Suprapubic skin (tissue), 4 donors: Measurements from ENCODE around the gene SLC17A5. TPM values are rescaled to one million over a fixed set of nuclear protein-coding genes. Genes with fewer than 3 reads are reported as not detected.

Source experiments
- DNase-seq, 2 donors: peaks; one replicate each; pipeline ENCODE4 v3.0.0-alpha.2; 2019; ENCODE audit warnings: low spot score in 2 of 2
- H3K27ac ChIP-seq: fragments of 200-600 bp; sonication (generic); one replicate; pipeline ENCODE4 v1.5.1; 2019
- H3K27me3 ChIP-seq: fragments of 200-600 bp; sonication (generic); one replicate; pipeline ENCODE4 v1.5.1; 2019
- H3K36me3 ChIP-seq: fragments of 200-600 bp; sonication (generic); one replicate; pipeline ENCODE4 v1.5.1; 2019
- H3K4me1 ChIP-seq: fragments of 200-600 bp; sonication (generic); one replicate; pipeline ENCODE4 v1.5.1; 2019
- H3K4me3 ChIP-seq: fragments of 200-600 bp; sonication (generic); one replicate; pipeline ENCODE4 v1.5.1; 2019; ENCODE audit warnings: mild to moderate bottlenecking
- H3K9me3 ChIP-seq: fragments of 200-600 bp; sonication (generic); one replicate; pipeline ENCODE4 v1.5.1; 2019
- CTCF ChIP-seq, 2 donors: fragments of 200-600 bp in 1 of 2; fragments of 450-650 bp in 1 of 2; sonication (generic) in 1 of 2; IDR thresholded peaks; one replicate each; pipeline ENCODE4 v1.5.1; 2016 to 2019; ENCODE audit warnings: antibody characterized with exemption in 2 of 2, mild to moderate bottlenecking in 1 of 2, moderate library complexity in 1 of 2
- EP300 ChIP-seq: sonication (generic); formaldehyde crosslinking; IDR thresholded peaks from one replicate; pipeline ENCODE4 v1.6.1; 2017; ENCODE audit warnings: antibody characterized with exemption
- POLR2A ChIP-seq, 2 donors: fragments of 450-650 bp; IDR thresholded peaks; one replicate each; pipeline ENCODE4 v1.6.1; 2017; ENCODE audit warnings: antibody characterized with exemption in 2 of 2, mild to moderate bottlenecking in 2 of 2, moderate library complexity in 2 of 2
- POLR2AphosphoS5 ChIP-seq, 3 donors: sonication (generic); formaldehyde crosslinking; IDR thresholded peaks; one replicate each; pipeline ENCODE4 v1.6.1; 2017; ENCODE audit warnings: antibody characterized with exemption in 3 of 3
- WGBS: methylation state at CpG from one replicate; pipeline ENCODE4 v1.1.5; 2018; 5-methylcytosine and 5-hydroxymethylcytosine counted together
- total RNA-seq, 4 donors: library from RNA; depleted of rRNA; stranded (reverse); fragments of >200 nt; gene quantifications; one replicate each; pipeline ENCODE4 v1.1.0, GENCODE V29; 2016

The SLC17A5 gene
- total RNA-seq, 4 donors from 2014 or later, result 8.0 to 14.0 (median 11.2) TPM

- Histone ChIP-seq H3K27me3 (no peaks in the 10 kb centered on the region), H3K36me3 (peaks cover 4% of the 10 kb centered on the region), H3K4me1 (no peaks in the 10 kb centered on the region), H3K9me3 (no peaks in the 10 kb centered on the region), H3K4me3 (no peak overlapping the region), H3K27ac (no peak overlapping the region)
- DNase-seq, result no peak
- WGBS, result 29% methylated on average over 1 of the region's 1 CpG
- no peak for TF ChIP-seq POLR2A (IDR thresholded peaks at IDR 0.05)
- TF ChIP-seq EP300, result no peak
- no peak for TF ChIP-seq POLR2AphosphoS5 (IDR thresholded peaks at IDR 0.05)
- no peak for TF ChIP-seq CTCF (IDR thresholded peaks at IDR 0.05)
Observed at GRCh38 chr6:73604020-73604419, 49.8 kb downstream of the SLC17A5 start.

- 18% methylated on average over 6 of the region's 6 CpGs for WGBS
- Histone ChIP-seq H3K4me1 (peaks cover 24% of the 10 kb centered on the region), H3K9me3 (no peaks in the 10 kb centered on the region), H3K27ac (peak overlapping the region; percentile 91), H3K36me3 (no peaks in the 10 kb centered on the region), H3K4me3 (peak overlapping the region; percentile 38), H3K27me3 (no peaks in the 10 kb centered on the region)
- no peak for DNase-seq
- TF ChIP-seq POLR2A (IDR thresholded peaks at IDR 0.05), result no peak
- TF ChIP-seq EP300, result no peak
- no peak for TF ChIP-seq POLR2AphosphoS5 (IDR thresholded peaks at IDR 0.05)
- no peak for TF ChIP-seq CTCF (IDR thresholded peaks at IDR 0.05)
Observed at GRCh38 chr6:73586416-73586974, 67.3 kb downstream of the SLC17A5 start.

GRCh38 chr6:73585566-73586415 is 68.0 kb downstream of the SLC17A5 start:
- Histone ChIP-seq H3K4me1 (peaks cover 28% of the 10 kb centered on the region), H3K9me3 (no peaks in the 10 kb centered on the region), H3K36me3 (no peaks in the 10 kb centered on the region), H3K27ac (peak overlapping the region; percentile 91), H3K4me3 (peak overlapping the region; percentile 38), H3K27me3 (no peaks in the 10 kb centered on the region)
- no peak for DNase-seq
- 7% methylated on average over 3 of the region's 3 CpGs for WGBS
- no peak for TF ChIP-seq CTCF (IDR thresholded peaks at IDR 0.05)

GRCh38 chr6:73581293-73581692 is 72.5 kb downstream of the SLC17A5 start:
- Histone ChIP-seq H3K4me1 (peaks cover 38% of the 10 kb centered on the region), H3K9me3 (no peaks in the 10 kb centered on the region), H3K27me3 (no peaks in the 10 kb centered on the region), H3K36me3 (no peaks in the 10 kb centered on the region), H3K4me3 (no peak overlapping the region), H3K27ac (peak overlapping the region; percentile 92)
- 94% methylated on average over 2 of the region's 2 CpGs for WGBS
- no peak for DNase-seq
- no peak for TF ChIP-seq POLR2A (IDR thresholded peaks at IDR 0.05)
- TF ChIP-seq POLR2AphosphoS5 (IDR thresholded peaks at IDR 0.05), result no peak
- no peak for TF ChIP-seq CTCF (IDR thresholded peaks at IDR 0.05)
- TF ChIP-seq EP300, result no peak
